HG03442 (cell line): ENCODE results near the gene FBL.

Experiments used
- ATAC-seq: cut with Tn5 transposase; IDR thresholded peaks from one replicate; pipeline ENCODE4 v1.9.1; 2021; ENCODE audit warnings: mild to moderate bottlenecking, moderate library complexity; ENCODE audit not compliant: unreplicated experiment

Gene FBL

DNA sequence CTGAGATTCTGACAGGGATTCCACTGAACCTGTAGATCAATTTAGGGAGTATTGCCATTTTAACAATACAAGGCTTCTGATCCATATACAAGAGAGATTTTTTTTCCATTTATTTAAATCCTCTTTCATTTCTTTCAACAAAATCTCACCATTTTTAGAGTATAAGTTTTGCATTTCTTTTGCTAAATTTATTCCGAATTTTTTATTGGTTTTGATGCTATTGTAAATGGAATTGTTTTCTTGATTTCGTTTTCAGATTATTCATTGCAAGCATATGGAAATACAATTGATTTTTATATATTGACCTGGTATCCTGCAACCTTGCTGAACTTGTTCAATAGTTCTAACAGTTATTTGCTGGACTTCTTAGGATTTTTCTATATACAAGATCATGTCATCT, 49.1 kb downstream of the FBL start:
- no peak for ATAC-seq

DNA sequence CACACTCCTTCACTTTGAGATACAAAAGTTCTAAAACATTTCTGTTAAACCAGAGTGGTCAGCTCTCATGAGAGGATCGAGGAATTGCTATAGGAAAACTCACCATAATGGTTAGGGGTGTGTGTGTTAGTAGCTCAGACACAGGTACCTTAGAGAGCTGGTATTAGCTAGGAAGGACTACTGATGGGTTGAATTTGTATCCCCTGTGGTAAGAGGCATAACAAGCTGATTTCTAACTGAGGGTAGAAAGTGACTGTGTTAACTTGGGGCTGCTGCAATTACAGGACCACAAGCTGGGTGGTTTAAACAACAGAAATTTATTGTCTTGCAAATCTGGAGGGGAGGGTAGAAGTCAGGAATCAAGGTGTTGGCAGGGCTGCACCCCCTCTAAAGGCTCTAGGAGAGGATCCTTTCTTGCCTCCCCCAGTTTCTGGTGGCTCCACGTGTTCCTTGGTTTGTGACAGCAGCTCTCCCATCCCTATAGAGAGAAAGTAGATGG, 50.1 kb downstream of the FBL start:
- ATAC-seq, result no peak

DNA sequence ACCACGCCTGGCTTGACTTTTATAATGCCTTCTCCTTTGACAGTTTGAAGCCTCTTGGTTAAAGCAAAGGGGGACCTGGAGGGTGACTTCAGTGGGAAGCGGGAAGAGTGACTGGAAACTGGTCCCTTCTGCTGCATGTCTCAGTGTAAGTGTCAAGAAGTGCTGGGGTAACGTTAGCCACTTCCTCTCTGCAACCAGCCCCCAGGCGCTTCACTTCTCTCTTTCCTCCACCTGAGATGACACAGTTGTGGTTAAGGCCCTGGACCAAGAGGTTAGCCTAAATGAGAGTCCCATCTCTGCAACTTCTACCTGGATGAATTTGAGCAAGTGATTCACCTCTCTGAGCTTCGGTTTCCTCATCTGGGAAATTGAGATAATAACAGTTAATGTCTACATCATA, 51.2 kb downstream of the FBL start:
- no peak for ATAC-seq

DNA sequence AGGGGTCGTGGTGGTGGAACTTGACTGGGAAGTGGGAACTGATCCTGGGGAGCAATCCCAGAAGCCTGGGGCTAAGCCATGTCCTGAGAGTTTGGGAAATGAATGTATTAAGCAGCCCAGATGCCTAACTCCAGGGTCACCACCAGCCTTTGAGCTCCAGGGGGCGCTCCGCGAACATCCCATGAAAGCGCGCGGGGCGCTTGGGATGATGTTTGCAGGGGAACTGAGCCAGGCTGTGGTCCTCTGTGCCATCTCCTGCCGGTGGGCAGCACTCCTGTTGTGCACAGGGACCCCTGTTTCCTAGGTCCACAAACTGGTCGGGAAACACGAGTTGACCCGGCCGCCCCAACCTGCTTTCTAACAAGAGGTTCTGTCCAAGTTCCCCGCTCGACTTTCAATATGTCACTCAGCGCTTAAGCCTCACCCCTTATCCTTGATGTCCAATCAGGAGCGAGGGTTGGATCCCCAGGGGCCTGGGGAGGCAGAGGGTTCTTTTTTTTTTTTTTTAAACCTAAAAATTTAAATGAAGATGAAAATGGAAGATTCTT, 53.1 kb downstream of the FBL start:
- ATAC-seq, result no peak

DNA sequence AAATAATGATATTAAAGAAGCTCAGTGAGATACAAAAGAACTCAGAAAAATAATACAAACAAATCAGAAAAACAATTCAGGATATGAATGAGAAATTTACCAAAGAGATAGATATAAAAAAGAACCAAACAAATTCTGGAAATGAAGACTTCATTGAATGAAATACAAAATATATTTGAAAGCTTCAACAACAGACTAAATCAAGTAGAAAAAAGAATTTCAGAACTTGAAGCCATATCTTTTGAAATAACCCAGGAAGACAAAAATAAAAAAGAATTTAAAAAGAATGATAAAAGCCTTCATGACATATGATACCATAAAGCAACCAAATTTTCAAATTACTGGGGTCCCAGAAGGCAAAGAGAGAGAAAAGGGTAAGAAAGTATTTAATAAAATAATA, 57.9 kb downstream of the FBL start:
- no peak for ATAC-seq
